Ovary (tissue), 3 donors: ENCODE data around the gene TRIM13.

Experiments
- CTCF ChIP-seq, 3 donors: fragments of 450-650 bp in 2 of 3; fragments of 200-600 bp in 1 of 3; IDR thresholded peaks; one replicate each; pipeline versions ENCODE4 v1.5.1 to v1.8.0; 2016 to 2022; ENCODE audit warnings: antibody characterized with exemption in 3 of 3, mild to moderate bottlenecking in 1 of 3
- EP300 ChIP-seq: sonication (generic); formaldehyde crosslinking; IDR thresholded peaks from one replicate; pipeline ENCODE4 v1.6.1; 2017; ENCODE audit warnings: antibody characterized with exemption
- donor health status: DM: no; HTN: no; CAD: no.

GRCh38 chr13:50033725-50034124 is 36.9 kb downstream of the TRIM13 start:
- no peak for TF ChIP-seq CTCF (IDR thresholded peaks at IDR 0.05)
- no peak for TF ChIP-seq EP300
